ENCODE measurements around the gene HOXB4.

The HOXB4 gene

GRCh38 chr17:48577946-48578615, at the start of gene HOXB4:
Gene HOXB4, minus strand, starts transcription at chr17:48578350. Its CDS starts 31 bp downstream, at chr17:48578319.
- no peak for DNase-seq (ENCODE audit: low read depth)

GRCh38 chr17:48627118-48627597, 49.0 kb upstream of the HOXB4 start:
- DNase-seq (ENCODE audit: low read depth), result no peak

GRCh38 chr17:48626245-48627117, 48.3 kb upstream of the HOXB4 start, which contains the start of gene HOXB9:
Gene HOXB9, minus strand, starts transcription at chr17:48626358. Its CDS starts 89 bp downstream, at chr17:48626269.
- no peak for DNase-seq (ENCODE audit: low read depth)

GRCh38 chr17:48625495-48626244, 47.5 kb upstream of the HOXB4 start:
- DNase-seq (ENCODE audit: low read depth), result no peak

- no peak for DNase-seq (ENCODE audit: low read depth)
Measured at GRCh38 chr17:48624544-48625494, 46.7 kb upstream of the HOXB4 start.

GRCh38 chr17:48624118-48624517, 46.0 kb upstream of the HOXB4 start:
- DNase-seq (ENCODE audit: low read depth), result no peak

GRCh38 chr17:48623583-48623982, 45.4 kb upstream of the HOXB4 start:
- DNase-seq (ENCODE audit: low read depth), result no peak

GRCh38 chr17:48622857-48623256, 44.7 kb upstream of the HOXB4 start:
- no peak for DNase-seq (ENCODE audit: low read depth)

GRCh38 chr17:48621410-48622392, 43.6 kb upstream of the HOXB4 start:
- no peak for DNase-seq (ENCODE audit: low read depth)

- no peak for DNase-seq (ENCODE audit: low read depth)
Measured at GRCh38 chr17:48620461-48621139, 42.5 kb upstream of the HOXB4 start.

GRCh38 chr17:48619826-48620449, 41.8 kb upstream of the HOXB4 start:
- DNase-seq (ENCODE audit: low read depth), result no peak

GRCh38 chr17:48618256-48618896, 40.2 kb upstream of the HOXB4 start:
- DNase-seq (ENCODE audit: low read depth), result peak; percentile 78

- no peak for DNase-seq (ENCODE audit: low read depth)
Measured at GRCh38 chr17:48617471-48618255, 39.5 kb upstream of the HOXB4 start.

GRCh38 chr17:48616717-48617470, 38.7 kb upstream of the HOXB4 start:
- no peak for DNase-seq (ENCODE audit: low read depth)

- no peak for DNase-seq (ENCODE audit: low read depth)
Measured at GRCh38 chr17:48615963-48616716, 38.0 kb upstream of the HOXB4 start.

Measured in activated T-cell treated with anti-CD3 and anti-CD28 coated beads for 48 hours (primary cell).